H9 (cell line): ENCODE measurements around the gene LDLRAD4. TPM values are rescaled to one million over a fixed set of nuclear protein-coding genes. Genes with fewer than 3 reads are reported as not detected.

Source experiments
- DNase-seq: peaks from one replicate; pipeline ENCODE4 v3.0.0-alpha.2; 2017
- H2AFZ ChIP-seq: one replicate; pipeline ENCODE4 v1.6.1; 2013; ENCODE audit warnings: mild to moderate bottlenecking, low read length, control low read depth, moderate library complexity
- H2AK5ac ChIP-seq: 2 replicates; pipeline ENCODE4 v1.6.1; 2013; ENCODE audit warnings: low read length, control low read depth, mixed read lengths; ENCODE audit not compliant: insufficient read length
- H2BK120ac ChIP-seq: one replicate; pipeline ENCODE4 v1.6.1; 2013; ENCODE audit warnings: low read depth, mild to moderate bottlenecking, low read length, control low read depth, inconsistent platforms; ENCODE audit not compliant: poor library complexity, severe bottlenecking
- H2BK12ac ChIP-seq: 2 replicates; pipeline ENCODE4 v1.6.1; 2013; ENCODE audit warnings: low read length, control low read depth, mixed read lengths, low read depth; ENCODE audit not compliant: insufficient read length
- H2BK15ac ChIP-seq: 2 replicates; pipeline ENCODE4 v1.6.1; 2013; ENCODE audit warnings: low read depth, low read length, control low read depth
- H2BK20ac ChIP-seq: one replicate; pipeline ENCODE4 v1.6.1; 2013; ENCODE audit warnings: low read depth, mild to moderate bottlenecking, low read length, control low read depth, inconsistent platforms; ENCODE audit not compliant: poor library complexity, severe bottlenecking
- H2BK5ac ChIP-seq: 2 replicates; pipeline ENCODE4 v1.6.1; 2013; ENCODE audit warnings: low read length, control low read depth, mixed read lengths; ENCODE audit not compliant: insufficient read length
- H3K14ac ChIP-seq: 2 replicates; pipeline ENCODE4 v1.6.1; 2013; ENCODE audit warnings: low read length, control low read depth; ENCODE audit not compliant: insufficient read depth
- H3K18ac ChIP-seq: 2 replicates; pipeline ENCODE4 v1.6.1; 2013; ENCODE audit warnings: low read depth, mild to moderate bottlenecking, mixed read lengths, low read length, control low read depth; ENCODE audit not compliant: insufficient read length
- H3K23ac ChIP-seq: 2 replicates; pipeline ENCODE4 v1.6.1; 2013; ENCODE audit warnings: low read length, control low read depth, mixed read lengths, low read depth; ENCODE audit not compliant: insufficient read length
- H3K23me2 ChIP-seq: 2 replicates; pipeline ENCODE4 v1.6.1; 2013; ENCODE audit warnings: low read depth, mild to moderate bottlenecking, mixed read lengths, low read length, control low read depth; ENCODE audit not compliant: insufficient read length, poor library complexity, severe bottlenecking
- H3K27ac ChIP-seq: 2 replicates; pipeline ENCODE4 v1.5.1; 2013; ENCODE audit warnings: low read length, control low read depth, mixed read lengths, low read depth; ENCODE audit not compliant: insufficient read length
- H3K27me3 ChIP-seq: 2 replicates; pipeline ENCODE4 v1.6.1; 2013; ENCODE audit warnings: low read length, control low read depth, inconsistent platforms; ENCODE audit not compliant: insufficient read depth
- H3K4ac ChIP-seq: 2 replicates; pipeline ENCODE4 v1.6.1; 2013; ENCODE audit warnings: low read depth, mild to moderate bottlenecking, control low read depth, inconsistent platforms, low read length, moderate library complexity
- H3K4me1 ChIP-seq: 2 replicates; pipeline ENCODE4 v1.6.1; 2013; ENCODE audit warnings: low read length, control low read depth, inconsistent platforms; ENCODE audit not compliant: insufficient read depth
- H3K4me2 ChIP-seq: 2 replicates; pipeline ENCODE4 v1.6.1; 2013; ENCODE audit warnings: low read length, control low read depth, mixed read lengths; ENCODE audit not compliant: insufficient read length, insufficient read depth
- H3K56ac ChIP-seq: 2 replicates; pipeline ENCODE4 v1.6.1; 2013; ENCODE audit warnings: low read depth, mild to moderate bottlenecking, mixed read lengths, low read length, control low read depth; ENCODE audit not compliant: insufficient read length
- H3K79me1 ChIP-seq: 2 replicates; pipeline ENCODE4 v1.6.1; 2013; ENCODE audit warnings: low read depth, mild to moderate bottlenecking, moderate library complexity, low read length, control low read depth, inconsistent platforms; ENCODE audit not compliant: insufficient read depth, poor library complexity, severe bottlenecking
- H3K79me2 ChIP-seq: 2 replicates; pipeline ENCODE4 v1.6.1; 2013; ENCODE audit warnings: low read length, control low read depth, inconsistent platforms; ENCODE audit not compliant: insufficient read depth
- H3K9ac ChIP-seq: 2 replicates; pipeline ENCODE4 v1.6.1; 2013; ENCODE audit warnings: low read length, control low read depth, mixed read lengths; ENCODE audit not compliant: insufficient read length; ENCODE audit errors: extremely low read depth
- H3K9me3 ChIP-seq: one replicate; pipeline ENCODE4 v1.6.1; 2013; ENCODE audit warnings: low read depth, low read length, inconsistent platforms; ENCODE audit not compliant: control insufficient read depth
- H3T11ph ChIP-seq: one replicate; pipeline ENCODE4 v1.6.1; 2013; ENCODE audit warnings: mild to moderate bottlenecking, low read length, control low read depth, inconsistent platforms
- H4K20me1 ChIP-seq: one replicate; pipeline ENCODE4 v1.6.1; 2013; ENCODE audit not compliant: control insufficient read depth, insufficient read length, insufficient read depth
- H4K5ac ChIP-seq: 2 replicates; pipeline ENCODE4 v1.6.1; 2013; ENCODE audit warnings: low read depth, mild to moderate bottlenecking, mixed read lengths, low read length, control low read depth; ENCODE audit not compliant: insufficient read length
- H4K8ac ChIP-seq: replicated peaks from 2 replicates; pipeline ENCODE4 v1.6.1; 2013; ENCODE audit warnings: low read length, control low read depth, mixed read lengths, low read depth; ENCODE audit not compliant: insufficient read length
- H4K91ac ChIP-seq: 2 replicates; pipeline ENCODE4 v1.6.1; 2013; ENCODE audit warnings: low read depth, mild to moderate bottlenecking, moderate library complexity, mixed read lengths, low read length, control low read depth; ENCODE audit not compliant: insufficient read length
- H3K27ac Mint-ChIP-seq, 3 experiments: 2 replicates in 2 of 3; 3 replicates in 1 of 3; pipeline ENCODE4 v1.8.0; 2020 to 2021; ENCODE audit warnings: mixed read lengths in 3 of 3, mild to moderate bottlenecking in 1 of 3, moderate library complexity in 1 of 3
- H3K27me3 Mint-ChIP-seq: 2 replicates; pipeline ENCODE4 v1.8.0; 2021; ENCODE audit warnings: low read depth, mild to moderate bottlenecking, moderate library complexity, mixed read lengths
- H3K36me3 Mint-ChIP-seq, 3 experiments: 2 replicates in 2 of 3; 3 replicates in 1 of 3; pipeline ENCODE4 v1.8.0; 2020 to 2021; ENCODE audit warnings: low read depth in 3 of 3, mixed read lengths in 3 of 3; ENCODE audit not compliant: insufficient read depth in 1 of 3
- H3K4me1 Mint-ChIP-seq, 2 experiments: 2 replicates each; pipeline ENCODE4 v1.8.0; 2020; ENCODE audit warnings: mixed read lengths in 2 of 2
- H3K4me3 Mint-ChIP-seq, 2 experiments: 2 replicates in 1 of 2; 3 replicates in 1 of 2; pipeline ENCODE4 v1.8.0; 2020 to 2021; ENCODE audit warnings: mild to moderate bottlenecking in 2 of 2, mixed read lengths in 2 of 2, moderate library complexity in 1 of 2
- H3K9me3 Mint-ChIP-seq, 2 experiments: 2 replicates in 1 of 2; 3 replicates in 1 of 2; pipeline ENCODE4 v1.8.0; 2020; ENCODE audit warnings: mild to moderate bottlenecking in 2 of 2, mixed read lengths in 2 of 2, moderate library complexity in 1 of 2
- whole genome bisulfite sequencing: extraction: QIAGEN DNeasy Blood & Tissue Kit; methylation state at CpG from one replicate; pipeline ENCODE4 v1.1.7; 2013; ENCODE audit warnings: missing lambda C conversion rate, low lambda C conversion rate, mixed read lengths; ENCODE audit not compliant: insufficient read length; ENCODE audit errors: extremely low coverage; 5-methylcytosine and 5-hydroxymethylcytosine counted together
- total RNA-seq: library from RNA; stranded (reverse); gene quantifications from 2 replicates; pipeline ENCODE4 v1.2.1, GENCODE V29; 2021
- TF ChIP-seq, protein P1 (sequence below): fragments of 200-600 bp; sonication (generic); conservative IDR thresholded peaks from 3 replicates; pipeline ENCODE4 v1.8.0; 2021; ENCODE audit warnings: antibody characterized with exemption, mild to moderate bottlenecking

LDLRAD4 gene
- total RNA-seq, 1 experiment from 2014 or later = 3.9 TPM

DNA sequence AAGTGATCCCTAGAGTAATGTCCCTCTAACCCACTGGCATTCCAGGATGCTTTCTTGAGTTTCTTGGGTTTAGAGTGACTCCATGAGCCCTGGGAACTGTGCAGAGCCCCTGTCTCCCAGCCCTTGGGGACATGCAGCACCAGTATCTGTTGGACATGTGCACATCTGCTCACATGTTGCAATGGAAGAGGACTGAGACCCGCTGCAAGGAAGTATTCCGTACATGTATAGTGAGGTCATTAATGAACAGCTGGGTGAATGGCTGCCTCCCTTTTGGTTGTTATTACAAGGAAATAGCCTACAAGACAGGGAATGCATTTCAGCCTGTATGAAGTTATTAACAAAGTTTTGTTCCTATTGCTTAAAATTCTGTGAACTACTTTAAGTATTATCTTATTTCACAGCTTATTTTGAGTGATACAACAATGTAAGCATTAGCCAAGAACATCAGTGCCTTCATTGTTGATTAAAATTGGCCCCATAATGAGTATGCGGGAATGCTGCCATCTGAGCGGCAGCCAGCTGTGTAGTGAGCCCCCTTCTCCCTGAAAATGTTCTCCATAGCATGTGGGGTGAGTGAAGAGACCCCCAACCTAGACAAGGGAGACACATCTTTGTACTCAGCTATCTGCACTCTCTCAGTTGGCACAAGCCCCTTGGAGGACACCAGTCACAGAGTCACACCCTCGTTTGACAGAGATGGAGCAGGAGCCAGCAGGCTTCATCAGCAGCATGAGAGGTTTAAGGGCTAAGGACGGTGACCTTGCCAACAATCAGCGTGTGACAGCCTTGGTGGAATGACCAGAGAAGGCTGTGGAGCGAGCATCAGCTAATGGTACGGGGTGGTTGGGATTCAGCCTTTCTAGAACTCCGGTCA, 420.4 kb downstream of the LDLRAD4 start:
- no peak overlapping the region for H3K56ac ChIP-seq
- DNase-seq = no peak
- H4K8ac ChIP-seq = no peak overlapping the region
- H3K4me1 Mint-ChIP-seq = no peaks in the 10 kb centered on the region
- H3K4me2 ChIP-seq = no peak overlapping the region
- no peak overlapping the region for H3K27ac Mint-ChIP-seq
- H3K27ac ChIP-seq = no peak overlapping the region
- H3K9me3 ChIP-seq = no peaks in the 10 kb centered on the region
- no peaks in the 10 kb centered on the region for H3K23me2 ChIP-seq
- no peak overlapping the region for H4K5ac ChIP-seq
- no peak overlapping the region for H3K4me3 Mint-ChIP-seq
- H4K91ac ChIP-seq = no peak overlapping the region
- no peaks in the 10 kb centered on the region for H3K79me1 ChIP-seq
- no peak overlapping the region for H3K4ac ChIP-seq
- no peak overlapping the region for H2BK5ac ChIP-seq
- H3K23ac ChIP-seq = no peak overlapping the region
- no peaks in the 10 kb centered on the region for H3K79me2 ChIP-seq
- no peak overlapping the region for H3T11ph ChIP-seq
- no CpG with 5 or more reads among the region's 10 CpGs for WGBS
- no peak overlapping the region for H3K9ac ChIP-seq
- no peak overlapping the region for H3K14ac ChIP-seq
- TF ChIP-seq, protein P1, sequence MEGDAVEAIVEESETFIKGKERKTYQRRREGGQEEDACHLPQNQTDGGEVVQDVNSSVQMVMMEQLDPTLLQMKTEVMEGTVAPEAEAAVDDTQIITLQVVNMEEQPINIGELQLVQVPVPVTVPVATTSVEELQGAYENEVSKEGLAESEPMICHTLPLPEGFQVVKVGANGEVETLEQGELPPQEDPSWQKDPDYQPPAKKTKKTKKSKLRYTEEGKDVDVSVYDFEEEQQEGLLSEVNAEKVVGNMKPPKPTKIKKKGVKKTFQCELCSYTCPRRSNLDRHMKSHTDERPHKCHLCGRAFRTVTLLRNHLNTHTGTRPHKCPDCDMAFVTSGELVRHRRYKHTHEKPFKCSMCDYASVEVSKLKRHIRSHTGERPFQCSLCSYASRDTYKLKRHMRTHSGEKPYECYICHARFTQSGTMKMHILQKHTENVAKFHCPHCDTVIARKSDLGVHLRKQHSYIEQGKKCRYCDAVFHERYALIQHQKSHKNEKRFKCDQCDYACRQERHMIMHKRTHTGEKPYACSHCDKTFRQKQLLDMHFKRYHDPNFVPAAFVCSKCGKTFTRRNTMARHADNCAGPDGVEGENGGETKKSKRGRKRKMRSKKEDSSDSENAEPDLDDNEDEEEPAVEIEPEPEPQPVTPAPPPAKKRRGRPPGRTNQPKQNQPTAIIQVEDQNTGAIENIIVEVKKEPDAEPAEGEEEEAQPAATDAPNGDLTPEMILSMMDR = no peak
- H3K36me3 Mint-ChIP-seq = no peaks in the 10 kb centered on the region
- H2BK12ac ChIP-seq = no peak overlapping the region
- H3K27me3 ChIP-seq = no peaks in the 10 kb centered on the region
- H3K4me1 ChIP-seq = no peaks in the 10 kb centered on the region
- H2AK5ac ChIP-seq = no peak overlapping the region
- H3K9me3 Mint-ChIP-seq = peaks cover 4 to 5% of the 10 kb centered on the region in 2 experiments; a peak in 4 of 5 replicates
- H2AFZ ChIP-seq = no peak overlapping the region
- H3K18ac ChIP-seq = no peak overlapping the region
- no peak overlapping the region for H2BK20ac ChIP-seq
- H3K27me3 Mint-ChIP-seq = no peaks in the 10 kb centered on the region
- H4K20me1 ChIP-seq = no peaks in the 10 kb centered on the region
- H2BK15ac ChIP-seq = no peak overlapping the region
- H2BK120ac ChIP-seq = no peak overlapping the region
